K562 (cell line): ENCODE data around the gene ZC3H7B. TPM values are rescaled to one million over a fixed set of nuclear protein-coding genes. Genes with fewer than 3 reads are reported as not detected.

ENCODE experiments used
- ATAC-seq: fragments of 200-7000 bp; cut with Tn5 transposase; 3 replicates; pipeline ENCODE4 v1.9.1; 2020; ENCODE audit warnings: moderate library complexity
- BruUV-seq: library from RNA; stranded (reverse); fragments of 400-500 nt; replicated peaks from 2 replicates; lab custom pipeline; 2021; lab: Mats Ljungman, UMichigan
- CTCF ChIA-PET: fragments of 300-600 bp; formaldehyde crosslinking; extraction: SDS; loops from one replicate; lab custom pipeline; 2021; ENCODE audit warnings: low intra/inter-chr PET ratio; lab: Yijun Ruan, JAX
- POLR2A ChIA-PET: fragments of 300-600, 350-650 bp; sonication (Branson Sonifier 250); formaldehyde crosslinking; extraction: SDS; loops from one replicate; lab custom pipeline; 2021; ENCODE audit warnings: antibody characterized with exemption, inconsistent platforms; lab: Yijun Ruan, JAX
- DNase-seq, 4 experiments: peaks; one replicate each; pipeline versions ENCODE4 v3.0.0 to v3.0.0-alpha.2; 2011 to 2018; ENCODE audit warnings: low spot score in 3 of 4, mixed read lengths in 3 of 4; ENCODE audit errors: extremely low read depth in 1 of 4
- FAIRE-seq: peaks from 2 replicates; lab custom pipeline; 2011; peaks lifted over from hg19 to GRCh38; lab: Jason Lieb, UNC
- H2AFZ ChIP-seq: 2 replicates; pipeline ENCODE4 v1.6.0; 2011; ENCODE audit warnings: low read depth, low read length, control low read depth, inconsistent platforms
- H3K27ac ChIP-seq: fragments of 200-600 bp; 3 replicates; pipeline ENCODE4 v1.8.0; 2011; ENCODE audit warnings: low read depth, mild to moderate bottlenecking, control low read depth, inconsistent platforms, low read length, moderate library complexity, mixed read lengths; ENCODE audit errors: extremely low read depth
- H3K27me3 ChIP-seq, 2 experiments: fragments of 300-600 bp in 1 of 2; 2 replicates in 1 of 2; 3 replicates in 1 of 2; pipeline versions ENCODE4 v1.6.0 to v1.8.0; 2011; ENCODE audit warnings: inconsistent platforms in 2 of 2, low read length in 2 of 2, mild to moderate bottlenecking in 1 of 2, mixed read lengths in 1 of 2, moderate library complexity in 1 of 2; ENCODE audit not compliant: control insufficient read depth in 2 of 2, insufficient read depth in 2 of 2
- H3K36me3 ChIP-seq: fragments of 300-600 bp; 3 replicates; pipeline ENCODE4 v1.8.0; 2011; ENCODE audit warnings: mild to moderate bottlenecking, low read length, inconsistent platforms; ENCODE audit not compliant: control insufficient read depth, insufficient read depth
- H3K4me1 ChIP-seq, 2 experiments: fragments of 200-600 bp in 1 of 2; replicated peaks in 1 of 2; 2 replicates in 1 of 2; 3 replicates in 1 of 2; pipeline versions ENCODE4 v1.5.1 to v1.8.0; 2011; ENCODE audit warnings: inconsistent platforms in 2 of 2, low read length in 2 of 2, mild to moderate bottlenecking in 1 of 2, mixed read lengths in 1 of 2, moderate library complexity in 1 of 2; ENCODE audit not compliant: control insufficient read depth in 2 of 2, insufficient read depth in 2 of 2
- H3K4me2 ChIP-seq: 2 replicates; pipeline ENCODE4 v1.6.1; 2011; ENCODE audit warnings: low read length, control low read depth, inconsistent platforms, mixed read lengths; ENCODE audit not compliant: insufficient read depth
- H3K4me3 ChIP-seq: fragments of 200-600 bp; sonication (generic), shearing (Covaris generic); 2 replicates; pipeline ENCODE4 v1.5.1; 2016; ENCODE audit warnings: control low read depth, inconsistent platforms
- H3K79me2 ChIP-seq: fragments of 200-600 bp; 3 replicates; pipeline ENCODE4 v1.8.0; 2011; ENCODE audit warnings: low read length, inconsistent platforms; ENCODE audit not compliant: control insufficient read depth, insufficient read depth
- H3K9ac ChIP-seq, 2 experiments: 2 replicates each; pipeline versions ENCODE4 v1.6.0 to v1.6.1; 2011; ENCODE audit warnings: low read depth in 2 of 2, low read length in 2 of 2, control low read depth in 1 of 2, inconsistent platforms in 1 of 2, mild to moderate bottlenecking in 1 of 2, mixed read lengths in 1 of 2; ENCODE audit not compliant: insufficient read depth in 1 of 2
- H3K9me1 ChIP-seq: one replicate; pipeline ENCODE4 v1.6.0; 2011; ENCODE audit warnings: inconsistent platforms, mild to moderate bottlenecking, low read length, moderate library complexity; ENCODE audit not compliant: control insufficient read depth, insufficient read depth
- H3K9me3 ChIP-seq: replicated peaks from 2 replicates; pipeline ENCODE4 v1.5.1; 2011; ENCODE audit warnings: low read depth, low read length, inconsistent platforms; ENCODE audit not compliant: control insufficient read depth, insufficient read depth
- H4K20me1 ChIP-seq: replicated peaks from 2 replicates; pipeline ENCODE4 v1.6.1; 2011; ENCODE audit warnings: low read length, inconsistent platforms, mixed read lengths; ENCODE audit not compliant: control insufficient read depth, insufficient read depth
- ATF2 ChIP-seq: sonication (generic); formaldehyde crosslinking; IDR thresholded peaks from 2 replicates; pipeline ENCODE4 v1.8.1; 2022; ENCODE audit warnings: missing genetic modification reagents
- HDAC8 ChIP-seq: fragments of 450-650 bp; IDR thresholded peaks from 2 replicates; pipeline ENCODE4 v1.6.1; 2016; ENCODE audit warnings: mild to moderate bottlenecking, missing genetic modification characterization, moderate library complexity, missing compliant biosample characterization
- POLR2G ChIP-seq: fragments of 200-400 bp; formaldehyde crosslinking; IDR thresholded peaks from 2 replicates; pipeline ENCODE4 v1.6.1; 2017; ENCODE audit warnings: low read depth, mild to moderate bottlenecking, antibody characterized with exemption, low read length, moderate library complexity
- RBM14 ChIP-seq: fragments of 200-400 bp; formaldehyde crosslinking; IDR thresholded peaks from 2 replicates; pipeline ENCODE4 v1.6.1; 2018; ENCODE audit warnings: low read depth, mild to moderate bottlenecking, low read length, moderate library complexity, borderline replicate concordance; ENCODE audit not compliant: insufficient read depth
- TCF15 ChIP-seq: fragments of 250-450 bp; sonication (Bioruptor Pico); IDR thresholded peaks from 2 replicates; pipeline ENCODE4 v1.8.0; 2022; ENCODE audit warnings: moderate library complexity, mild to moderate bottlenecking, inconsistent platforms
- TCFL5 ChIP-seq: fragments of 250-450 bp; sonication (Bioruptor Pico); conservative IDR thresholded peaks from 2 replicates; pipeline ENCODE4 v1.6.1; 2021; ENCODE audit warnings: mild to moderate bottlenecking, moderate library complexity, matching md5 sums
- WGBS: fragments of 100-300 bp; shearing (Covaris generic); methylation state at CpG from one replicate; pipeline ENCODE4 v1.1.6; 2016; ENCODE audit warnings: low coverage, mixed read lengths; ENCODE audit not compliant: insufficient coverage; ENCODE audit errors: missing lambda C conversion rate; 5-methylcytosine and 5-hydroxymethylcytosine counted together
- in situ Hi-C: fragments of 300-500 bp; cut with MboI; formaldehyde crosslinking; loops from 4 replicates; pipeline ENCODE4 v1.15.0; 2018; ENCODE audit warnings: inconsistent platforms, mixed read lengths
- intact Hi-C: fragments of 100-400 bp; cut with micrococcal nuclease; formaldehyde crosslinking; loops from 2 replicates; pipeline ENCODE4 v1.14.2; 2022
- polyA plus RNA-seq, 8 experiments: library from polyadenylated mRNA; depleted of rRNA in 4 of 8; stranded (reverse) in 5 of 8; unstranded in 3 of 8; fragments of >200 nt; fragmentation: Nextera tagmentation in 2 of 8; fragmentation: Illumina TruSeq in 1 of 8; extraction: Ambion mirVana in 2 of 8; extraction: Trizol in 1 of 8; gene quantifications; 2 replicates each; pipeline versions ENCODE4 v1.2.1 to v1.2.3, GENCODE V29; 2011 to 2014; ENCODE audit warnings: inconsistent platforms in 1 of 8, missing spikeins in 1 of 8
- total RNA-seq, 7 experiments: library from RNA; depleted of rRNA in 6 of 7; stranded (reverse); fragments of >200 nt in 6 of 7; fragmentation: Illumina TruSeq in 2 of 7; extraction: Trizol in 2 of 7; gene quantifications; 2 replicates each; pipeline versions ENCODE4 v1.2.1 to v1.2.3, GENCODE V29; 2011 to 2021; ENCODE audit warnings: low replicate concordance in 1 of 7

Gene ZC3H7B
- total and polyA plus RNA-seq, 9 of the 15 experiments (the other 6 are each of a cell fraction or from before 2014, with no cell fraction given) = 0.07 to 49.8 (median 26.8) TPM

GRCh38 chr22:41339823-41340222 is 38.5 kb downstream of the ZC3H7B start (continued):
- TF ChIP-seq TCFL5 (CRISPR knock-in tag) (no peak), ATF2 (CRISPR knock-in tag) (no peak), RBM14 (no peak)
- TF ChIP-seq, all 486 proteins: peak for 0

GRCh38 chr22:41340357-41340756 is 39.0 kb downstream of the ZC3H7B start:
- CTCF ChIA-PET = no interaction called here
- in situ Hi-C loops = no loop called here
- no peaks in the 10 kb centered on the region for H3K9me3 ChIP-seq

More at GRCh38 chr22:41340357-41340756, 39.0 kb downstream of the ZC3H7B start:
- no peak overlapping the region for H3K4me3 ChIP-seq
- peaks cover 57% of the 10 kb centered on the region; the same call in 2 of the 3 replicates for H3K36me3 ChIP-seq
- no peaks in the 10 kb centered on the region for H4K20me1 ChIP-seq
- 0 out of 4 replicates have a peak overlapping the region, but pooled peaks of 1 of the 2 experiments have one; percentile 2 for H3K9ac ChIP-seq
- H2AFZ ChIP-seq = no peak overlapping the region
- WGBS = 91% methylated on average over 6 of the region's 11 CpGs
- POLR2A ChIA-PET = no interaction called here
- no peak for DNase-seq
- H3K79me2 ChIP-seq = no peaks in the 10 kb centered on the region
- intact Hi-C loops = no loop called here
- TF ChIP-seq POLR2G (0 out of 2 replicates have a peak, but pooled peaks have one; percentile 34), TCF15 (no peak), HDAC8 (tag) (no peak)
- ATAC-seq = no peak
- no peaks in the 10 kb centered on the region for H3K4me1 ChIP-seq
- H3K9me1 ChIP-seq = no peaks in the 10 kb centered on the region
- no TSS peak for BruUV-seq
- FAIRE-seq = no peak
- H3K4me2 ChIP-seq = no peak overlapping the region
- H3K27me3 ChIP-seq = no peaks in the 10 kb centered on the region
- H3K27ac ChIP-seq = no peak overlapping the region
